Measurements from ENCODE around the gene PLCB4.
A peak's percentile ranks its signal among the peaks of the same experiment; 100 is the strongest.

Gene PLCB4

DNA sequence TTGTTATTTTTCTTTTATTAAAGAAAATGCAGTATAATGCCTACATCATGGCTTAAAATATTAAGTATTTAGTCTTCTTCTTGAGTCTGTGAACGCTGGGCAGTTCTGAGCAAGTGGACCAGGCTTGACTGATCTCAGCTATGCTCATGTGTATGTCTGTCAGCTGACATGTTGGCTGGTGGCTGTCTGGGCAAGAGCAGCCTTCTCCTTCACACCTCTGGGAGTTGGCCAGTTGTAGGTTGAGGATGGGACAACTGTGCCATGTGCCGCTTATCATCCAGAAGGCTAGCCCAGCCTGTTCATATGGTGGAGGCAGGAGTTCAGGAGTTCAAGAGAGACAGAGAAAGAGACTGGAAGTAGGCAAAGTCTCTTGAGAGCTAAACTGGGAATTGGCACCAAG, 175.9 kb downstream of the PLCB4 start:
- no peak overlapping the region for H3K27ac ChIP-seq
- no peak overlapping the region for H3K4me3 ChIP-seq

DNA sequence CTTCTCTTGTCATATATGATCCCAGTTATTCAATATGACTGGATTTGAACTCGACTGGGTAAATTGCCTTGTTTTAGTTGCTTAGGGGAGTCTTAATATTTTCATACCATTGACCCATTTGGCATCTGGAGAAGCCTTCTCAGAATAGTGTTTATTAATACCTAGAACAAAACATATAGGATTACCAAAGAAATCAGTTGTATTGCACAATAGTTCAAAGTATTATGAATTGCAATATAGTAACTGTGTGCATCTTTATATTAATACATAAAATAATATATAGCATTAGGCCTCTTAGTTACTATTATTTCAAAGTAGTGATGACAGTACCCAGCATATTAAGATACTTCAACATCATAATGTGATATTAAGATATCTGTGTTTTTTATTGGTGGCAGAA, 177.8 kb downstream of the PLCB4 start:
- no peak overlapping the region for H3K27ac ChIP-seq
- H3K4me3 ChIP-seq, result no peak overlapping the region

DNA sequence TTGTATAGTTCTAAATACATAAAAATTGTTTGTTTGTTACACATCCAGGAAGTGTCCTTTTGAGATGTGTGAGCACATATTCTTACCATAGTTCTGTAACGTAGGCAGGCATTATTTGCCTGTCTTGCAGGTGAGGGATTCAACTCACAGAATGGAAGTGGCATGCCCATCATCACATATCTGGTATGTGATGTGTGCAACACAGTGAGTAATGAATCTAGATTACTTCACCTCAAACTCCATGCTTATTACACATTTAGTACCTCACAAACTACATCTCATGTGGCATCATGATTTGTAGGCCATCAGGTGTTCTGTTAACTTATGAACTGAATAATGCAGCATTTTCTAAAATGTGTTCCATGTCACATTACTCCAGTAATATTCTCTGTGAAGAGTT, 181.6 kb downstream of the PLCB4 start:
- Histone ChIP-seq H3K27ac (no peak overlapping the region), H3K4me3 (no peak overlapping the region)

DNA sequence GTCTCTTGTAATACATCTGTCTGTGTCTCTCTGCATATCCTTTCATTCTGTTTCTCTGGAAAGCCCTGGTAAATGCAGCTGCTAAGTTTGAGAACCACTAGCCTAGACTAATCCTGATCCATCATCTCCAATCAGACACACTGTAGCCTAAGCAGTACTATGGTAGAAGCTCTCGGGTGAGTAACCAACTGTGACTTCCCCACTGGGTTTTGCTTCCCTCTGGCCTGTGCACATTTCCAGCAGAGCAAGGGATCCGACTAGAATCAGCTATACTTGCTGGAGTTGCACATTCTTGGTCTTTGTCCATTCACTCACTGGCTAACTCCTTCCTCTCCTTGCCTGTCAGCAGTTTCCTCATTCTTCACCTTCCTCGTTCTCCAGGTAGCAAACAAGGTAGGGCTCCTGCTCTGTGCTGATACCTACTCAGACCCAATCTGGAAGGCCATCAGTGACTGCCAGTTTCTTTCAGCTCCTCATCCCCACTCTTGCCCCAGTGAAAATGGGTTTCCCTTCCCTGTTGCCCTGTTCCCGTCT, 184.2 kb downstream of the PLCB4 start:
- H3K4me3 ChIP-seq, result no peak overlapping the region
- no peak overlapping the region for H3K27ac ChIP-seq

DNA sequence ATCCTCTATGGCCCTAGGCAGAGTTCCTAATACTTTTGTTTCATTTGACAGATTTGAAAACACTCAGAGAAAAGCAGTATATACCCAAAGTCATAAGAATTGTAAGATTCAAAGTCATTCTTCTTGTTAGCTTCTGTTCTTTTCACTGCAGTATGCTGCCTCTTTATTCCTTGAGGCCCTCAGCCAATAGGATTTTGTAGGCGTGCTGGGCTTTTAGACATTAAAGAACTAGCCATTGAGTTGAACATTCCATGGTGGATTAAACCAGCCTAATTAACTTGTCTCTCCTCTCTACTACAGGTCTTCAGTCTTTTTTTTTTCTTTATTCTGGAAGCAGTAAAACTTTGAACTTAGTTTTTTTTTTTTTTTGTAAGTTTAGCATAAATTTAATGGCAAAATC, 186.3 kb downstream of the PLCB4 start:
- Histone ChIP-seq H3K27ac (no peak overlapping the region), H3K4me3 (no peak overlapping the region)

DNA sequence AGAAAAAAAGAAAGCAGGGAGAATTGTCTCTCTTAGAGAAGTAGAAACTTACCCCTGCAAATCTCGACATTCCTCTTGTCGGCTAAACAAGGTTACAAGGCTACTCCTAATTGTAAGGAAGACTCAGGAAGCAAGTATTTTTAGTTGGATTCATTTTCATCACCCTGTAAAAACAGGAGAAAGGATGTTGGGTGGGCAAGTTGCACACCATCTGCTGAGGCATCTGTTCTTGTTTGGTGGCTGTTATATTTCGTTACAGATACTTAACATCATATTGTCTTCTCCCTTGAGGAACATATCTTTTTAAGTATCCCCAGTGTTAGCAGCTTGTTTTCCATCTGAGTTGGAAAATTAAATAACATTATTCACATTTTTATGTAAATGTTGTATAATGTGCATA, 187.5 kb downstream of the PLCB4 start:
- H3K27ac ChIP-seq, result no peak overlapping the region

DNA sequence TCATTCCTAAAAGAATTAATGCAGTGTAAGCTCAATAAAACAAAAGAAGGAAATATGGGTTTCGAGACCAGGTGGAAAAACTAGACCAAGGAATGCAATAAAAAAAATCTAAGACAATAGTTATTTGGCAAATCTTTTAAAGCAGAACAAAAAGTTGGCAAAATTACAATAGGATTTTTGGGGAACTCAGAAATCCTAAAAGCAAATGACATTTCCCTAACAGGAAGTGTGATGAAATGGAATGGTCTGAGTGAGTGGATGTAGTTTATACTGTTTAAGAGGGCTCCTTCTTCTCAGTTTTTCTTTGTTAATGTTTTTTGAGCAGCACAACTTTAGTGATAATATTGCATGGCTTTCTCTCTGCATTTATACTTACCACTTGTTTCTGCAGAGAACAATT, 190.0 kb downstream of the PLCB4 start:
- H3K4me3 ChIP-seq, result no peak overlapping the region
- H3K27ac ChIP-seq, result no peak overlapping the region

More for the DNA sequence above, 187.5 kb downstream of the PLCB4 start:
- no peak overlapping the region for H3K4me3 ChIP-seq

DNA sequence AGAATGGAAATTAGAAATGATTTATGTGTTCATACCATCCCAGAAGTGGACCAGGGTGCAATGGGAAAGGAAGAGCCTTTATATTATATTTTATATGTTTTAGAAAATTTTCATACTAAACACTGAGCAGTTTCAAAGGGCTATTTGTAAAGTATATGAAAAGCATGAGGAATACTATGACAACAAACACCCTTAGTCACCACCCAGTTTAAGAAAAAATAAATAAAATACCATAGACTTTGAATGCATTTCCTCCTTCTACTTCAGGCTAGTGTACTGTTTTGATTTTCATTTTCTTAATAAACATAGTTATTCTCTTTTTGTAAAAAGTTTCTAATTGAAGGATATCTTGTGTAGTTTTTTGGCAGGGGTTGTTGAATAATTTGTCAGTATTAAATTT, 191.1 kb downstream of the PLCB4 start:
- no peak overlapping the region for H3K27ac ChIP-seq
- no peak overlapping the region for H3K4me3 ChIP-seq

DNA sequence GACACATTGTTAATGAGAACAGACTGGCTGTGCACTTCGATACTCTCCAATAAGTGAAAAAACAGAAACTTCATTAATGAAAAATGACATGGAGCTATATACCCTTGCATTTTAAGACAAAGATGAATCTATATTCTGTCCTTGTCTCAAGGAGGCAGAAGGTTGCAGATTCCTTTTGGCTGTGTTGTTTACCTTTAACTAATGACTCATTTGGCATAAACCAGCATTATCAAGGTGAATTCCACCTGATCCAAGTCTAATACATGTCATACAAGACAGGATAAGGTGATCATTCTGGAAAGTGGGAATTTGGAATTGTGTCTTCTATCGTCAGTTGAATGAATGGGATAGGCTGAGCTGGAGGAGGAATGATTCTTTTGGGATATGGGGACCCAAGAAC, 192.9 kb downstream of the PLCB4 start:
- Histone ChIP-seq H3K27ac (no peak overlapping the region), H3K4me3 (no peak overlapping the region)

DNA sequence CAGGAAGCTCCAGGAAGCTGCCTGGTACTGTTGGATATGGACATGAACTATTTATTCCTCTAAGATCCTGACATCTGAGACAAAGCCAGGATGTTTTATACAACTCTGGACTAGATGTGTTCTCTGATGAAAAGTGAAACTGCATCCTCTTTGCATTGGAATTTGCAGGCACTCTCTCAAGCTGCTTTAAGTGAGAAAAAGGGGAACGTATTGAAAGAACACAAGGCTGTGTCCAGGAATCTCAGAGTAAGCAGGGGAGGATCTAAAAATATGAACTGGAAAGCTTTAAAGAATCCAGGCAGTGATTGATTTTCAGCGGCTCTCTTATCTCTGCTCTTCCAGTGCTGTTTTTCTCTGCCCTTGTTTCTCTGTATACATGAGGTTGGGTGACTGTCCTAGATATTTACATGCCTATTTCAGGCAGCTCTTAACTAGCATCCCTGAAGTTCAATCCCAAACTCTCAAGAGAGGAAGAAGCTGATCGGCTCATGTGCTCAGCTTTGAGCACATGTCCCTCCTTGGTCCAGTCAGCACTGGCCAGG, 193.8 kb downstream of the PLCB4 start:
- H3K27ac ChIP-seq, result peak overlapping the region in 3 of 21 experiments; percentile 18 to 48 (median 18)

DNA sequence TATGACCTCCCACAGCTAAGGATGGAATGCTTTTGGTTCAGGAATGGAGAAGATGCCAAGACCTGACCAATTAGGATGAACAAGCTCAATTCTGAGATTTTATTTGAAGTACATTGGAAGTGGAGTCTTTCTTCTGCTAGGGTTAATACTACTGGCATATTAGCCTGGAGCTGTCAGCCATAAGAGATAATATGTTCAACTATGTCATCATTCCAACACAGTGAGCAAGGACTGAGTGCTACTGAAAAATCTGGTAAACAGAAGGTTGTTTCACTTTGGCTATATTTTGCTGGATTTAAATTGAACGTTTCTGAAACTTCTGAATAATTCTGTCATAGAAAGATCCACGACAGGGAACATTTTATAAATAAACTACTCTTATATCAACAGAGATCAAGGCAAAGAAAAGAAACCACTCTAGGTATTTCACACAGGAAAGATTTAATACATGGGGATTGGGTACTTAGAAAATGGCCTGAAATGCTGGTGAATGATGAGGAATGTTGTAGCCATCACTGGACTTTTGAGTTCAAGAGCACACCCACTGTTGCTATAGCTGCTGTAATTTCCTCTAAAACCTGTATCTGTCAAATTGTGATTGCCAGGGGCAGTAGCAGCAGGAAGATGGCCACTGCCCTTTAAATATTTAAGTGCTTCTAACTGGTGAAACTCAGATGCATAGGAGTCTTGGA, 200.5 kb downstream of the PLCB4 start:
- Histone ChIP-seq H3K27ac (peak overlapping the region in 1 of 21 experiments; percentile 12), H3K4me3 (no peak overlapping the region)

More for the DNA sequence above, 193.8 kb downstream of the PLCB4 start:
- no peak overlapping the region for H3K4me3 ChIP-seq

DNA sequence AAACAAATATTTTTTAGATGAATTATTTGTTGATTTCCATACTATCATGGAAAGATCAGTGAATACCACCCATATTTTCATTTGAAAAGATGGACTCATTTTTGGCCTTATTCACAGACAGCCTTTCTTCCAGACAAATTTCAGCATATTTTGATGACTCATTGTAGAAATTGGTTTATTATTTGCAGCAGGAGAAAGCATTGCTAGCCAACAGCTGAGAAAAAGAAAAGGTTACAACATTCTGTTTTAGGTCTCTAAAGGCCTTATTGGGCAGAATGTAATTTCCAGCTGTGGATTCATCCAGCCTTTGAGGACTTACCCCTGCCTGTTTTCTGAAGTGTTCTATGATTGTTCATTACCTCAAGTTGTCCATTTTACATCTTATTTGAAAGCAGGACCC, 201.9 kb downstream of the PLCB4 start:
- no peak overlapping the region for H3K4me3 ChIP-seq
- H3K27ac ChIP-seq, result no peak overlapping the region

DNA sequence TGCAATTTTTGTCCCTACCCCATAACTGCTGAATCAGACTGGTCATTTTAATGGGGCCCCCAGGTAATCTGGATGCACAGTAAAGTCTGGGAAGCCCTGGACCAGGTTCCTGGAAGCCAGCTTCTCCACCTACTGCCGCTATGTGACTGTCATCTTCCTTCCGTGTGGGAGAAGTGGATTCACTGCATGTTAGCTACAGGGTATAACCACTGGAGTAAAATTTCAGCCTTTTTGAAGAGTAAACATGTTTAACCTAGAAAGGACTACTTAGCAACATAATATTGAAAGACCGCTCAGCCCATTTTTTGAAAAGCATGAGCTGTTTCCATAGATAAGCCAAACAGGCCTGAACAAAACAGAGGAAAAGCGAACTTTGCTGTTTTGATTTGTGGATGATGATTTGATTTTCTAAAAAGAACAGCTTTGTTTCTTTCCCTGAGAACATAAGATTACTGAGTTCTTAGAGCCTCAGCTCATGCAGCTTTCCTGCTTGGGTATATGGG, 208.1 kb downstream of the PLCB4 start:
- no peak overlapping the region for H3K4me3 ChIP-seq
- no peak overlapping the region for H3K27ac ChIP-seq

DNA sequence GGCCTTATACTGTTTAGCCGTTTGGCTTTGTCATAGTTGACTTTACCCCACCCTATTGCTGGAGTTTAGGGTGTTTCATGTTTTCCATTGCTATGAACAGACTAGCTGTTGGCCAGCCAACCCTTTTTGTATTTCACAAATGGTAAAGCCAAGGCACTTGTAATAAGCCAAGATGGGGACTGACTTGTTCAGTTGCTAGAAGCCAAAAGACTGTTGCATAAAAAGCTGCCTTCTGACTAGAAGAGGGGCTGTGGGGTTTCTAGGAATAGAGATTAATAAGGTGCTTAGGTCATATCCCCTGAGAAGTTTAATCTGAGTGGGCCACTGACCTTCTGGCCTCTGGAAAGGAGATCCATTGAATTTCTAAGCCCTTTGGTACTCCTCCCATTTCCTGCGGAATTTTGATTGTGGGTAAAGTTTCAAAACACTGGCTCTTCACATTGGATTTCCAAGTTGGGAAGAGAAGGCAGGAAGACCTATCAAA, 211.1 kb downstream of the PLCB4 start:
- peak overlapping the region in 5 of 21 experiments; percentile 8 to 60 (median 47) for H3K27ac ChIP-seq
- no peak overlapping the region for H3K4me3 ChIP-seq

DNA sequence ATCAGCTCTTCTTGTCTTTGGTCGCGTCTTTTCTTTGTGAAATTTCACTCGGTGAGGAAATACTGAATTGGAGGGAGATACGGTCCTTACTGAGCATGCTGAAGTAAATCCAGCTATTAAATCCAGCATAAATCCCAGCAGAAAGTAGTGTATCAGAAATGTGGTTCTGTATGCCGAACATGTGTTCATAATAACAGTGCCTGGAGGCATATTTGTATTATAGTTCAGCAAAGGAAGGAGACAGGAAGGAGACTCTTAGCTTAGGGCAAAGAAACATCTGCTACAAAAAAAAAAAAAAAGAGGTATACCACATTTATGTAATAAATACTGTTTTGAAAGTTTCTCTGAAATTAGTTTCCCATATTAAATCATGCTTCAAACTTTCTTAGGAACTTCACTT, 211.8 kb downstream of the PLCB4 start:
- no peak overlapping the region for H3K4me3 ChIP-seq
- H3K27ac ChIP-seq, result peak overlapping the region in 5 of 21 experiments; percentile 8 to 60 (median 47)

DNA sequence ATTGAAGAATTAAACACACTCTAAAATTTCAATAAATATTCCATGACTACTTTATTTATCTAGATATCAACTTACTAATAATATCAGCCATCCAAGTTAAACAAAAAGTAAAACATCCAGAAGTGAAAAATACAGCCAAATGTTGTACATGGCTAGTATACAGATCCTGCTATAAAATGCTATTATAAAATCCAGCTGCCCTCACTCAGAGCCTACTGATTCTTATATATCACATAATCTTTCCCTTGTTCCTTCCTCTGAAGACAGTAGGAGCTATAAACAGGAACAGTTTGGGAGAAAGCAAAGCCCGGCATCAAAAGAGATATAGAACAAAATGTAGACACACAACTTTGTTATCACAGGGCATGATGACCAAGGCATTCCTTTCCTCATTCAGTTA, 212.9 kb downstream of the PLCB4 start:
- H3K27ac ChIP-seq, result no peak overlapping the region

DNA sequence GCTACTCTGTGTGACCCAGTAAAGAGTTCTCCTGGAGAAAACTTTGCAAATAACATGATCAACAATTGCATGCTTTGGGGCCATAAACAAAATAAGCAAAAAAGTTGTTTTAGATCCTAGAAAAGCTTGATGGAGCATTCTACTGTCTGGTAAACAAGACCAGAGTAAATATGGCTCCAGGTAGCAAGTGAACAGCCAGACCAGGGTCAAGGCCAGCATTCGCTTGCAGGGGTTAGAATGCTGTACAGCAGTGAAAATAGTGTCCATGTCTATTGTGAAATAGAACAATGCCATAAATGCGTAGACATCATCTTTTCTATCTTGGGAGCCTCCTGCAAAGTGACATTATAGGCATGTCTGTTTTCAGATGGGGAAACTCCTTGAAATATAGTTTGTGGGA, 216.7 kb downstream of the PLCB4 start:
- Histone ChIP-seq H3K4me3 (no peak overlapping the region), H3K27ac (no peak overlapping the region)

More for the DNA sequence above, 212.9 kb downstream of the PLCB4 start:
- H3K4me3 ChIP-seq, result no peak overlapping the region

DNA sequence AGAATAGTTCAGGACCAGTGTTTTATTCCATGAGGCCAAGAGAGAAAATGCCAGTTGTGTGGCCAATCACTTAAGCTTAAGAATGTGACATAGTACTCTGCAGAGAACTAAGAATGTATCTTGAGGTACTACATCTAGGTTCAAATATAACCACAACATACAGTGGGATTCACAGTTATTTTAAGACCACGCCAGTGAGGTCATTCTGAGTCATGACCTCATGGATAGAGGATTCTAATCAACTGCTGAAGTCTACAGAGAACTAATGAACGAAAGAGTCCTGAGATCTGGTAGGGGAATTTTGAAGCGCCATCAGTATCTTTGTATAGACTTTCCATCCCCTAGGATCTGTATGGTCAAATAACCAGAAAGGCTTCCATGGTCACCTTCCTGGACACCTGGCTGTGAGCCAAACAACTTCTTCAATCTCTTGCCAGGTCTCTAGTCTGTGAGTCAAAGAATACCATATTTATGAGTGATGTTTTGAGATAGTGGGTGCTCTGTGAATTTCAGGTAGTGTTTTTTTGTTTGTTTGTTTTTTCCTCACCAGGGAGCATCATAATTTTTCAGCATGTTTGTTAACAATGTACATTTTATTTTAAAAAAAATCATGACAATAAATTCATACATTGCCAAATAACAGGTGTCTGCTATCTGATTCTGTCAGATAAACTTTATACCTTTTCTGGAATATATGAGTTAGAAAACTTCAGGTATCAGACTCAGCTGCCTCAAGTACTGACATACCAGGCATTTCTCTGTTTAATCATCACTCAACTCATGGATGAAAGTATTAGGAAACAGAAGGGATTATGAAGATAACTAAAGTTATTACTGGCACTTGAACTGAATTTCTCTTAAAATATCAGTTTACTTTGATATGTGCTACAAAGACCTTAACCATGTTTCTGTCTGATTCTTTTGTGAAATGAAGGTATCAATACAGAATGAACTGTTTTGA, 217.9 kb downstream of the PLCB4 start:
- Histone ChIP-seq H3K27ac (no peak overlapping the region), H3K4me3 (no peak overlapping the region)

DNA sequence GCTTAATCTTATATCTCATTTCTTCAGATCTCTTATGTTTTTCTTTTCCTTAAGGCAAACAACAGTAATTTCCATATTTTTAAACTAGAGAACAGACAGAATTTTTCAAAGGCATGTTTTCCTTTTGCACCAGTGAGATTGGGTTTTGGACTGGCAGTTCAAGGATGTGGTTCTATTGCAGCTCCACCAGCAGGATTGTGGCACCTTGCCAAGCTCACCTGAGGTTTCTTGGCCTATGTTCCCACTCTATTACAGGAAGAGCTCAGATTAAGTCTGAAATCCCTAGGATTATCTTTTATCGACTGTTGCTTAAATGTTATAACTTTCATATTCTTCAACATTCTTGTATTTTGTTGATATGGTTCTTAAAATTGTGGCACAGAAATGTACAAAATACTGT, 218.9 kb downstream of the PLCB4 start:
- H3K4me3 ChIP-seq, result no peak overlapping the region
- H3K27ac ChIP-seq, result no peak overlapping the region

DNA sequence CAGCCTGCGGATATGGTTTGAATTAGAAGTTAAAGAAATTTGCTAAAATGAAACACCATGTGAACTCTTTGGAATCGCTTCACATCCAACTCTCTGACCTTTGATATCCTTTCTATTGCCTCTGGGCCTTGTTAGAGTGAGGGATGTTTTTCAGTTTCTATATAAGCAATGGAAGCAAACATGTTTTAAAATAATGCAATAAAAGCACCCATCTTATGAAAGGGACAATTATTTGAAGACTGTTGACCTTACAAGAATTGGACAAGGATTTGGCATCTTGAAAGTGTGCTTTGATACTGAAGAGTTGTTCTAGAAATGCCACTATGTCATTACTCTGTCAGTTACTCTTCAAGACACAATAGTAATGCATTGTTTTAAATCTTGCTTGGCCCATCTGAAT, 221.4 kb downstream of the PLCB4 start:
- no peak overlapping the region for H3K4me3 ChIP-seq
- H3K27ac ChIP-seq, result peak overlapping the region in 1 of 21 experiments; percentile 6
